HEK293T (cell line): ENCODE results near the gene ATP7A.

ENCODE experiments used
- ARNT ChIP-seq: fragments of 450-650 bp; IDR thresholded peaks from 2 replicates; pipeline ENCODE4 v1.6.1; 2017; ENCODE audit warnings: mild to moderate bottlenecking
- BHLHE40 ChIP-seq: fragments of 450-650 bp; IDR thresholded peaks from 2 replicates; pipeline ENCODE4 v1.6.1; 2016; ENCODE audit warnings: mild to moderate bottlenecking, moderate library complexity, borderline replicate concordance
- CTBP1 ChIP-seq: fragments of 450-650 bp; IDR thresholded peaks from 2 replicates; pipeline ENCODE4 v1.6.1; 2016; ENCODE audit warnings: borderline replicate concordance
- FOXK2 ChIP-seq: fragments of 450-650 bp; IDR thresholded peaks from 2 replicates; pipeline ENCODE4 v1.6.1; 2016; ENCODE audit warnings: mild to moderate bottlenecking
- FOXM1 ChIP-seq: fragments of 450-650 bp; IDR thresholded peaks from 2 replicates; pipeline ENCODE4 v1.6.1; 2017; ENCODE audit warnings: mild to moderate bottlenecking, borderline replicate concordance
- HDGF ChIP-seq: fragments of 450-650 bp; IDR thresholded peaks from 2 replicates; pipeline ENCODE4 v1.6.1; 2017; ENCODE audit warnings: antibody characterized with exemption, borderline replicate concordance
- L3MBTL2 ChIP-seq: fragments of 450-650 bp; conservative IDR thresholded peaks from 2 replicates; pipeline ENCODE4 v1.6.1; 2016; ENCODE audit warnings: mild to moderate bottlenecking
- NFRKB ChIP-seq: fragments of 450-650 bp; IDR thresholded peaks from 2 replicates; pipeline ENCODE4 v1.6.1; 2016; ENCODE audit warnings: mild to moderate bottlenecking, moderate library complexity
- SUZ12 ChIP-seq: fragments of 450-650 bp; IDR thresholded peaks from 2 replicates; pipeline ENCODE4 v1.6.1; 2016; ENCODE audit warnings: mild to moderate bottlenecking
- TARDBP ChIP-seq: fragments of 450-650 bp; IDR thresholded peaks from 2 replicates; pipeline ENCODE4 v1.6.1; 2016
- ZNF384 ChIP-seq: fragments of 450-650 bp; IDR thresholded peaks from 2 replicates; pipeline ENCODE4 v1.6.1; 2016
- TF ChIP-seq, protein P1 (sequence below): fragments of 450-650 bp; IDR thresholded peaks from 2 replicates; pipeline ENCODE4 v1.6.1; 2016

DNA sequence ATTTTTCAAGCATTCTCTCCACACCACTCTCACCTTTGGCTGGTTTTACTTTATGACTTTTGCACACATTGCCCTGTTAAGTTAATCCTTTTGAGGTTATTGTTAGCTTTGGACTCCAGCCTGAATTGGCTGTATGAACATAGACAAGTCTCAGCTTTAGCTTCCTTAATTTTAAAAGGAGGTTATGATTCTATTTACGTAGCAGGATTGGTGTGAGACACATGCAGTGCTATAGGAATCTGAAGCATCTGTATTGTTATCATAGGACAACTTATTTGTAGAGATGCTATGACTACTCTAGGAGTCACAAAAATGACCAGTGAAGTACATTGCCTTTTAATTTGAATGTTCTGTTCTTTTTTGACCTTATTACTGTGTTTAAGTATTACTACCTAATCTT is 43.2 kb downstream of the ATP7A start:
- TF ChIP-seq BHLHE40 (no peak), ARNT (no peak), FOXM1 (no peak), HDGF (no peak), FOXK2 (no peak), CTBP1 (no peak), SUZ12 (no peak), TARDBP (no peak), NFRKB (no peak), L3MBTL2 (no peak), ZNF384 (no peak)
- TF ChIP-seq, protein P1, sequence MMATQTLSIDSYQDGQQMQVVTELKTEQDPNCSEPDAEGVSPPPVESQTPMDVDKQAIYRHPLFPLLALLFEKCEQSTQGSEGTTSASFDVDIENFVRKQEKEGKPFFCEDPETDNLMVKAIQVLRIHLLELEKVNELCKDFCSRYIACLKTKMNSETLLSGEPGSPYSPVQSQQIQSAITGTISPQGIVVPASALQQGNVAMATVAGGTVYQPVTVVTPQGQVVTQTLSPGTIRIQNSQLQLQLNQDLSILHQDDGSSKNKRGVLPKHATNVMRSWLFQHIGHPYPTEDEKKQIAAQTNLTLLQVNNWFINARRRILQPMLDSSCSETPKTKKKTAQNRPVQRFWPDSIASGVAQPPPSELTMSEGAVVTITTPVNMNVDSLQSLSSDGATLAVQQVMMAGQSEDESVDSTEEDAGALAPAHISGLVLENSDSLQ = no peak
